ENCODE data around the gene PIK3C2G. TPM values are rescaled to one million over a fixed set of nuclear protein-coding genes. Genes with fewer than 3 reads are reported as not detected.

PIK3C2G gene
- total RNA-seq, 1 donor from 2014 or later, result not detected

DNA sequence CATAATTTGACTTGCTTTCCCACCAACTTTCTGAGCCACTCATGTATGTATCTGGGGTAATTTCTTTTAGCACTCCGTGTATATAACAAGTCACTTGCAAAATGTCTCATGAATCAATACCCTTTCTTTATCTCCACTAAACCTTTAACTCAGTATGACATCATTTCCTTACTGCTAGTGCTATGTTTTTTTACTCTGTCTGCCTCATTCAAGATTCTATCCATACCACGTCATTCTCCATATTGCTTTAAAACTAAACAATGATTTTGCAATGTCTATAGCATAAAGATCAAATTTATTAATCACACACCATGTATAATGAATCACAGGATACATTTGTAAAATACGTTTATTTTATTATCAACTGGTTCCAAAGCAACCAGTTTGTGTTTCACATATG is 178.2 kb downstream of the PIK3C2G start:
- DNase-seq, result no peak
- ATAC-seq, result no peak
- intact Hi-C loops (cut with micrococcal nuclease), result no loop called here

DNA sequence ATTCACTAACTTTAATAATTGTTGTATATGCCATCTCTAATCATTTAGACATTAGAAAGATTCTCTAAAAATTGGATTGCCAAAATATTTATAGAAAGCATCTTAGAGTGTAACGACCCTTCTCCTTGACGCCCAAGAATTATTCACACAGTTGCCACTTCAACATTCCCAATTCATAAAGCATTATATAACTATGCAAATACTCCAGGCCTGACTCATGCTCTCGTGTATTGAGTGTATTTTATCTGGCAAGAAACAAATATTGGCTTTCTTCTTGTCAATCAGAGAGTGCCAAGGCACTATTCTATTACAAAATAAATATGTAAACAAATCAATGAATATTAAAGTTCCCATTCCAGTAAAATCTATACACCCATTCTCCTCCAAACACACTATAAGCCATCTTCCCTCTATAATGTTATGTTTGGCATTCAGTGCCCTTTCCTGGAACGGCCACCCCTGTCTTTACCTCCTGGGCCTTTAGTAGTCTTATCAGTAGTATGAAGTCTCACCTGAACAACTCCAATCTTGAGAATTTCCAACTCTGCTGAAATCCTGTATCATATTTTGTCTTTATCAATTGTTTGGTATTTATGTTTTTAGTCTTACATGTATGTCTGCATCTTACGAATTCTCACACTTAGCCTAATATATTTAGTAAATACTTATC is 182.6 kb downstream of the PIK3C2G start:
- ATAC-seq (no peak), DNase-seq (no peak)
- intact Hi-C loops (cut with micrococcal nuclease), result no loop called here

DNA sequence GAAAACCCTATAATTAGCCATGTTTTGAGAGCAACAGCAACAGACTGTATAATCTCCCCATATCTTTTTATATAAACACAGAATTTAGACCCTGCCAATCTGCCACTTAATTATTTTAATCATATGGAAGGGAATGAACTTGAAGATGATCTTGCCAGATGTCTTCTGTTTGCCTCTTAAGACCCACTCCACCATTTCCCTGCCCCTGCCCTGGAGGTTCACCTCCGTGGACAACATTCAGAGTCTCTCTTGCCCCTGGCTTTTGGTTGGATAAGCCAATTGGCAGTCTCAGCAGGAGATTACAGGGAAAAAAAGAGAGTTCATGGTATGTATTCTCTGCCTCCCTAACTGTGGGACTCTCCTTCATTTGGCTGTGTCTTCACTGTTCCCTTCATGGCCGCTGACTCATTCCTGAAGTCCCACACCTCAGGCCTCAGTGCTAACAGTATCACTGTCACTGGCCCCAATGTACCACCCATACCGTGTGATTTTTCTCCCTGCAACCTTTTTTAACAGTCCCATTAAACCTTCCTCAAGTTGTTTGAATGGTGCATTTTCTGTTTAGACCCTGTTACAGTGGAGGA is 184.8 kb downstream of the PIK3C2G start:
- no peak for ATAC-seq
- intact Hi-C loops (cut with micrococcal nuclease), result no loop called here
- no peak for DNase-seq

DNA sequence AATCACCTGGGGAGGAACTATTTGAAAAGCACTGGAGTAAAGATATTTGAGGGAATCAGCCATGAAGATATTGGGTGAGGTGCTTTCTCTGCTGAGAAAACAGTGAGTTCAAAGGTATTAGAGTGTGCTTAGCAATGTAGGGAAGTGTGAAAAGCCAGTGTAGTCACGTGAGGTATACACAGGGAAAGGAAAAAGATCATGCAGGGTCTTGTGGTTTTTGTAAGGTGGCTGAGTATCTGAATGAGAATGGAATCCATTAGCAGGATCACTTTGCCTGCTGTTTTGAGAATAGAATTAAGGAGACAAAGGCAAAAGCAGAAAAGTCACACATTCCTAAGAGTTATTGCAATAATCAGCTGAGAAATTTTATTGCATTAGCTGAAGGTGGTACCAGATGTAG is 193.0 kb downstream of the PIK3C2G start:
- intact Hi-C loops (cut with micrococcal nuclease), result no loop called here
- no peak for ATAC-seq
- DNase-seq, result no peak

DNA sequence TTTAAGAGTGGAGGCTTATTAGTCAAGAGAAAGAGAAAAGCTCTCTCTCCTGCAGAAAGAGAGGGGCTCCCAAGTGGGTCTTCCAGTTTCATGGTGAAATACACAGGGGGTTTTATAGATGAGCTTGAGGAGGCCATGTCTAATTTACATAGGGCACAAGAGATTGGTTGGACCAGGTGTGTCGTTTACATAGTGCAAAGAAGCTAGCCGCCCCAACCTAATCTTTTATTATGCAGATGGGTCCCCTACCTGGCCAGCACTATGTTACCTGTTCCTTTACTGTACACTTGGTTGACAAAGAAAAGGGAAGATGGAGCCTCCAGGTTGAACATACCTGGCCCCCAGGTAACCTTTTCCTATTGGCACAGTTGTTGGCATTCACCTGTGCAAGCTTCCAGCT is 195.0 kb downstream of the PIK3C2G start:
- ATAC-seq (no peak), DNase-seq (no peak)
- intact Hi-C loops (cut with micrococcal nuclease), result no loop called here

DNA sequence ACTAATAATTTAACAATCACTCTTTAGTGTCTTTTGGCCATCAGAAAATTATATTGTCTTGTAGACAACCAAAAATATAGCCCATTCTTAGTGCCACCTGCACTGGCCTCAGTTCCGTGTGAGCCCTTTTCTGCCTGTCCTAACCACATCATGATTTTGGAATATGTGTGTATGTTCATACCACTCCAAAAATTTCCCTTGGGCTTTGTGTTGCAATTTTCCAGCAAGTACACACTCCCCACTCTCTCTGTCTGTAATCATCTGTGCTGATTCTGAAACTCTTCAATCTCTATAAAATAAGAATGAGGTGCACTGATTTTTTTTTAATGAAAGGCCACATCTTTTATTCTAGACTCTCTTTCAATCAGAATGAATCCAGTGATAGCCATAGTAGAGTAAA is 196.0 kb downstream of the PIK3C2G start:
- intact Hi-C loops (cut with micrococcal nuclease), result no loop called here
- peak; percentile 38 for ATAC-seq
- DNase-seq, result no peak

DNA sequence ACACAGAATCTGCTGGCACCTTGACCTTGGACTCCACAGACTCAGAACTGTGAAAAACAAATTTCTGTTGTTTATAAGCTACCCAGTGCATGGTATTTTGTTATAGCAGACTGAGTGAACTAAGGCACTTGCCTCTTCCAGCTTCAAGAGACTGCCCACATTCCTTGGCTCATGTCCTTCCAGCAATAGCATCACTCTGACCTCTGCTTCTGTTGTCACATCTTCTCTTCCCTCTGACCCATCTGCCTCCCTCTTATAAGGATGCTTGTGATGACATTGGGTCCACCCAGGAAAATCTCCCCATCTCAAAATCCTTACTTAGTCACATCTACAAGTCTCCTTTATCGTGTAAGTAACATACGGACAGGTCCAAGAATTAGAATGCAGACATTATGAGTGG is 200.4 kb downstream of the PIK3C2G start:
- DNase-seq (no peak), ATAC-seq (no peak)
- intact Hi-C loops (cut with micrococcal nuclease), result no loop called here

DNA sequence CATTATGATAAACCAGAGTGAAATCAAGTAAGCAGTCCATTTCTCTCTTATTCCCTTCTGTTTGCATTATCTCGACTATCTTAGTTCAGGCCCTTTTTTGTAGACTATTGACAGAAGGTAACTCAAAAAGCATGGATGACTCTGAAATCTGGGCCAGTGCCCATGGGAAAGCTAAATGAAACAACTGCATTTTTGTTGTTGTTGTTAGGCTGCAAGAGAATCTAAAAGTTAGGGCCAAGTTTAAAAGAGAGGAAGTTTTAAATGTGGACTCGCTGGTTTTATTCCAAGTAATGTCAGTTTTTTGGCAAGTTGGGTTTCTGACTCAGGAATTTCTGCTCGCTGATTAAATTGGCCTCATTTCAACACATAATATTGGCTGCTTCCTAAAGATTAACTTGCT is 201.1 kb downstream of the PIK3C2G start:
- ATAC-seq, result peak; percentile 20
- intact Hi-C loops (cut with micrococcal nuclease), result no loop called here
- DNase-seq, result no peak

DNA sequence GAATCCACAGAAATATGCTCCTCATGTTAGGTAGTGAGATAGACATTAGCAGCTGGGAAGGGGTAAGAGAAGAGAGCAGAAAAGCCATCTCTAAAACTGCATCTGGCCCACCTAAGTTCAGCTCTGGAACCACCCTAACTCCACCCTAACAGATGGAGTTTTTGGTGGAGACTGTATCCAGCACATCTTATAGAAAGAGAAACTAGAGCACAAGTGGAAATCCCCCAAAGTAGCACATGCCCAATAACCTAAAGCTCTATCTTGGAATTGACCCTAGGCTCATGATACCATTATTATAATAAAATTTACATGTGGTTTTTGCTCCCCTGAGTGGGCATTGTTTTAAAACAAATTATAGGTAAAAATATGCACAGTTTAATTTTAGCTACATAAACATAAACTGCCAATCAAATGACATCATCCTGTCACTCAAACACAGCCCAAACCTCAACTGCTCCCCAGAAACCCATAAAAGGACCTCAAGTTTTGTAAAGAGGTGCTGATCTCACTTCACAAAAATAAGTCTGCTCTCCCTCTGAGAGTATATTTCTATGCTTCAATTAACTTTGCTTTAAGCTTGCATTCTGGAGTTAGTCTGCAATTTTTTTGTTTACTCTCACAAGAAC is 206.4 kb downstream of the PIK3C2G start:
- intact Hi-C loops (cut with micrococcal nuclease), result no loop called here
- no peak for DNase-seq
- no peak for ATAC-seq

DNA sequence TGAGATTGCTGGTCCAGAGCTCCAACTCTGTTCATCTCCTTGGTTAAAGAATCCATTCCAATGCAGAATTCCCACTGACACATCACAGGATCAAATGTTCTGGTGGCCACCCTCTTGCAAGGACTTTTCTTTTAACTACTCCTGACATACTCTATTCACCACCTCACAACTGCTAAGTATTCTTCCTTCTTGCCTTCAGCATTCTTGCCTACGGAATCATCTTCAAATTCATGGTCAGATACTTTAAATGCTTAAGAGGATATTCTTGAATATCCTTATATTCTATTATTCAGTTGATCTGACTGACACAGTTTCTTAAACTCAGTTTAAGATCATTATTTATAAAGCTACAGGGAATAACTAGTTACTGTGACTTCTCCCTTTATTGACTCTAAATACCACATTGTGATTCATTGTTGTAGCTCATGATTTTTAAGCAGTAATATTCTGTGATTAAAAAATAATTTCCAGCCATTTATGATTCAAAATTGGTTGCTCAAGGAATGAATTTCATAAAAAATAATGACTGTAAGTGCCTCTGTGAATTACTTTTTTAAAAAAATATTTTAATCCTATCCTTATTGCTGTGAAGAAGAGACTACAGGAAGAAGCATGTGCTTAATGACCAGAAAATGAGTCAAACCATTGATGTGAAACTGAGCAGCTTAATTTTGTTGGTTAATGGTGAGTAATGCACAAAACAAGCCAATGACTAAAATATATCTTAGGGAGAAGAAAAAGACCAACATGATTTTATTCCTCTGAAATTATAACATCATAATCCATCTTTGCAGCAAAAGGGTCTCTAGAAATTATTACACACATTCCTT is 207.1 kb downstream of the PIK3C2G start:
- no peak for ATAC-seq
- intact Hi-C loops (cut with micrococcal nuclease), result no loop called here
- no peak for DNase-seq

DNA sequence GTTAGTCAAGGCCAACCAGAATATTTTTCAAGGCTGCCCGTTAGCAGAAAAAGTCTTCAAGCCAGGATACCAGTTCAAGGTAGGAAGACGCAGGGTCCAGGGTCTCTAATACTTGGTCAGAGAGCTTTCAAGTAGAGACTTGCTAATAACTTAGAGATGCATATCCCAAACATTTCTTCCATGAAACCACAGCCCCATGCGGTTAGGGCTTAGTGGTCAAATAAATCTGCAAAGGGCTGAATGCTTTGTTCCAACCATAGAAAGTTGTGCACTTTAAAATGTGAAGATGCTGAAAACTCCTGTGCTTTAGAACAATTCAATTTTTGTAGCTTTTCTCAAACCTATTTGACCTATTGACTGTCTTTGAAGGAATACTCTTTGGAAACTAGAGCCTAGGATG is 208.9 kb downstream of the PIK3C2G start:
- DNase-seq (no peak), ATAC-seq (no peak)
- intact Hi-C loops (cut with micrococcal nuclease), result no loop called here

DNA sequence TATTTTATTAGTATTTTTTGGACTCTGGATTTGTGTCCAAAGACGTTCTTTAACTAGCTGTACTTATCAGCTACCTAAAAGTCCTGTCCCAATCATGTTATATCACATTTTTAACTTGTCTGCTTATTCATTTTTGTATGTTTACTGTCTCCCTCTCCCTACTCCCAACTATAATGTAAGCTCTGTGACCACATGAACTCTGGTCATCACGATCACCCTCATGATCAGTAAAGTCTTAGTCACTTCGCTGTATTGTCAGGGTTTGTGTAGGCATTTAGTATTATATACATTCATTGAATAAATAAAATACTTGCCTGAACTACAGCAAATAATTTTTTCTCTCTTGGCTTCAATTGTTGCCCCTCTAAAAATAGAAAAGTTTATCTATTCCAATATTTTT is 211.0 kb downstream of the PIK3C2G start:
- no peak for DNase-seq
- no peak for ATAC-seq
- intact Hi-C loops (cut with micrococcal nuclease), result no loop called here

DNA sequence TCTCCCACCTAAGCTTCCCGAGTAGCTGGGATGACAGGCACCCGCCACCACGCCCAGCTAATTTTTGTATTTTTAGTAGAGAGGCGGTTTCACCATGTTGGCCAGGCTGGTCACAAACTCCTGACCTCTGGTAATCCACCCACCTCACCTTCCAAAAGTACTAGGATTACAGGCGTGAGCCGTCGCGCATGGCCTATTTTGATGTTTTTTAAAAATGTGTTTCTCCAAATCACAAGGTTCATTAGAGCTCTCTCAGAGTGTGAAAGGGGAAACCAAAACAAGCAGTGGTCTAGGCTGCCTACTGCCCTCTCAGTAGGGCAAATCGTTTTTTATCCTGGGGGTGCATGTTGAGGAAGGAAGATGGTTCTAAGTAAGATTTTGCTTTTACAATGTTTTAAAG is 211.5 kb downstream of the PIK3C2G start:
- intact Hi-C loops (cut with micrococcal nuclease), result no loop called here
- ATAC-seq, result no peak
- no peak for DNase-seq

DNA sequence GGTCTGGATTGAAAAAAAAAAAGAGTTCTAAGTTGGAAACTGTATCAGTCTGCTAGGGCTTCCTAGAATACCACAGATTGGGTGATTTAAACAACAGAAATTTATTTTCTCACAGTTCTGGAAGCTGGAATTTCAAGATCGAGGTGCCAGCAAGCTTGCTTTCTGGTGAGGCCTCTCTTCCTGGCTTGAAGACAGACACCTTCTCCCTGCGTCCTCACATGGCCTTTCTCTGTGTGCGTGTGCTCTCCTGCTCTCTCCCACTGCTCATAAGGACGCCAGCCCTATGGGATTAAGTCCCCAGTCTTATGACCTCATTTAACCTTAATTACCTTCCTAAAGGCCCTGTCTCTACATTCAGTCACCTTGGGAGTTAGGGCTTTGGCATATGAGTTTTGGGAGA is 215.5 kb downstream of the PIK3C2G start:
- ATAC-seq, result no peak
- DNase-seq, result no peak
- intact Hi-C loops (cut with micrococcal nuclease), result no loop called here

DNA sequence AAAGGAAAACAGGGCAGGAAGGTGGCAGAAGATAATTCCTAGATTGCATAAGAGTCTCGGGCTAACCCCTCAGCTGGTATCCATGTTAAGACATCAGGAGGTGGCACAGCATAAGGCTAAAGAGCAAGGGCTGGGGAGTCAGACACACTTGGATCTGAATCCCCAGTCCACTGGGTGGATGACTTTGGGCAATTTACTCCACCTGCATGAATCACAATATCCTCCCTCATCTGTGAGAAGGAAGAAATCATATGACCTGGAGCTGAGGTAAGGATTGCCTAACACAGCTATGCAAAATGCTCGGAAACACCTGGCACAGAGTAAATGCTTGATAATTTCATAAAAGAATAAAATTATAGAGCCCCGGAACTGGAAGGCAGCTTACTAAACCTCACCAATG is 217.9 kb downstream of the PIK3C2G start:
- intact Hi-C loops (cut with micrococcal nuclease), result no loop called here
- DNase-seq (no peak), ATAC-seq (no peak)

DNA sequence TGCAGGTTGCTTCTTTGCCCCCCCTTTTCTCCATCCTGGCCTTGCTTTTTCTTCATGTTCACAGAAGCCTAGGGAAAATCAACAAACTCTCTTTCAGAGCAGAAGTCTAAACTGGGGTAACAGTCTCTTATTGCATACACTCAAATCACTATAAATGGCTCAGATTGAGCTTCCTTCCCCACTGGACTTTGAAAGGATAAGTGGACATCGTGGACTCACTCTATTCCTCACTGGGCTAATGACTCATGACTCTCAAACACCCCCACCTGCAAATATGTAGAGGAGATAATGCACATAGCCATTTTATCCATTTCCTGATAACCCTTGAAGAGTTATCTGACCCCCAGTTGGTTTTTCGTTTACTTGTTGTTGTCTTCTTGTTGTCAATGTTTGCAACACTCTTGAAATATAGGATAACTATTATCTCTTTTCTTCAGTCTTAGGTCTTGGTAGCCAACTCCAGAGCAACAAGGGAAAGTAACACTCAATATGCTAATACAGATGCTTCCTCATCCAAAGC is 221.3 kb downstream of the PIK3C2G start:
- no peak for DNase-seq
- intact Hi-C loops (cut with micrococcal nuclease), result no loop called here
- no peak for ATAC-seq

DNA sequence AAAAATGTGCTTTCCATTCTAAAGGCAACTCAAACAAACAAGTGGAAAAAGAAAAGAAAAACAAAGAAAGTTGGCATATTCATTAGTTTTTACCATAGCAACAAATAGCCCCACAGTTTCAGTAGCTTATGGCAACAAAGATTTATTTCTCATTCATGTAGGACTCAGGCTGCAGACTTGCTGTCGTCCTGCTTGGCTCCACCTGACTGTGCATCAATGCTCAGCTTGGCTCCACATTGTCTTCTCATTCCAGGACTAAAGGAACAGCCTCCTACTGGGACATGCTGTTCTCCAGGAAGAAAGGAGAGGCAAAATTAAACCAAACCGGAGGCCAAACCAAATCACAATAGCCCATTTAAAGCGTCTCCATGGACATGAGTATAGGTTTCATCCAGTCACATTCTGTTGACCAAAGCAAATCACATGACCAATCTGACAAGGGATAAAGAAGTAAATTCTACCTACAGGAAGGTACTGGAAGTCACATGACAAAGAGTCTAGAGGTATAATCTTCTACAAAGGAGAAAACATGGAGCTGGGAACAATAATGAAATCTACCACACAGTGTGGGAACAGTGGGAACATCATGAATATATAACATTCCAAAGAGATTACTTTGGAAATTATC is 222.5 kb downstream of the PIK3C2G start:
- no peak for DNase-seq
- intact Hi-C loops (cut with micrococcal nuclease), result no loop called here
- no peak for ATAC-seq

DNA sequence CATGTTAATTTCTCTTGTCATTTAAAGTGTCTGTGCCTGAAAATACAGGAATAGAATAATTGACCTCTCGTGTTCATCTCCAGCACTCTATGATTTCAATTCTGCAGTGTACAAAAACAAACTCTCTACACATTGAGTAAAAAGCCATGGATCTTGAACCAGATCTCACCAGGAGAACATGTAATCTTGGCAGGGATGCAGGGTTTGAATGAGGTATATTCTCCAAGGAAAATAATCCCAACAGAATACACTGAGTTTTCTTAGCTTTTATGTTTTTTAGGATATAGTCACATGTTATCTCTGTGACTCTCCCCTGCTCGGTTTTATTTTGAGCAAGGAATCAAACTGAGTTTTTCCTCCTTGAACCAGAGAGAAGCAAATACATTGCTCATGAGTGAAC is 224.7 kb downstream of the PIK3C2G start:
- intact Hi-C loops (cut with micrococcal nuclease), result no loop called here
- no peak for ATAC-seq
- no peak for DNase-seq

DNA sequence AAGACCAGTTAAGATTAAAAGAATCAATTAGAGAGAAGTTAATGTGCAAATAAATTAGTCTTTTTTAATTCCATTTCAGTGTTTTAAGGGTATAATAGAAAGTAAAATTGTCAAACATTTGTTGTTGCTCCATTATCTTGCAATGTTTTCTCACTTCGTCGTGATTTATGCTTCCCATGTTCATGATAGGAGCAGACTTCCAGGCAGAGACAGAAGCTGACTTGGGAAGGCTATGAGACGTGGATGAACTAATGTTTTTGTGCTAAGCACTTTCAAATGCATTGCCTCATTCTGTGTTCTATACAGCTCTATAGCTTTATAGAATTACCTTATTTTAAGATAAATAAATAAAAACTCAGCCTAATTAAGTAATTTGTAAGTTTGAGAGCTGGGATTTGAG is 226.2 kb downstream of the PIK3C2G start:
- no peak for ATAC-seq
- intact Hi-C loops (cut with micrococcal nuclease), result no loop called here
- DNase-seq, result no peak
